ENCODE data around the gene KATNAL1.
A peak's percentile ranks its signal among the peaks of the same experiment; 100 is the strongest.
"Not testable (repeated sequence)": the region's sequence is repeated elsewhere in the genome, so short reads cannot be mapped to it uniquely, and the experiment has no call there.

The KATNAL1 gene

GRCh38 chr13:30268673-30269072, 38.7 kb downstream of the KATNAL1 start:
- Histone ChIP-seq H3K9me3 (replicated peaks in 1 of 11) (peaks cover 10 to 20% (median 15%) of the 10 kb centered on the region in 11 experiments; a peak in 19 of 22 replicates), H3K4me1 (no peaks in the 10 kb centered on the region), H3K27ac (no peak overlapping the region), H3K27me3 (no peaks in the 10 kb centered on the region), H4K20me1 (no peaks in the 10 kb centered on the region), H3K36me3 (peaks cover 7 to 29% (median 15%) of the 10 kb centered on the region in 11 experiments; a peak in 16 of 22 replicates), H3K9ac (no peak overlapping the region), H3K4me3 (no peak overlapping the region), H3K4me2 (no peak overlapping the region)
- no peak for TF ChIP-seq Cebpa-rat (IDR thresholded peaks at IDR 0.05)

GRCh38 chr13:30266756-30267155, 40.6 kb downstream of the KATNAL1 start:
- Histone ChIP-seq H3K9ac (no peak overlapping the region), H3K27me3 (no peaks in the 10 kb centered on the region), H3K4me1 (no peaks in the 10 kb centered on the region), H3K36me3 (peaks cover 7 to 19% (median 15%) of the 10 kb centered on the region in 11 experiments; a peak in 15 of 22 replicates), H3K9me3 (replicated peaks in 1 of 11) (peaks cover 10 to 24% (median 15%) of the 10 kb centered on the region in 11 experiments; a peak in 19 of 22 replicates), H3K27ac (no peak overlapping the region), H3K4me2 (no peak overlapping the region), H4K20me1 (no peaks in the 10 kb centered on the region), H3K4me3 (no peak overlapping the region)
- TF ChIP-seq Cebpa-rat (IDR thresholded peaks at IDR 0.05), result no peak

DNA sequence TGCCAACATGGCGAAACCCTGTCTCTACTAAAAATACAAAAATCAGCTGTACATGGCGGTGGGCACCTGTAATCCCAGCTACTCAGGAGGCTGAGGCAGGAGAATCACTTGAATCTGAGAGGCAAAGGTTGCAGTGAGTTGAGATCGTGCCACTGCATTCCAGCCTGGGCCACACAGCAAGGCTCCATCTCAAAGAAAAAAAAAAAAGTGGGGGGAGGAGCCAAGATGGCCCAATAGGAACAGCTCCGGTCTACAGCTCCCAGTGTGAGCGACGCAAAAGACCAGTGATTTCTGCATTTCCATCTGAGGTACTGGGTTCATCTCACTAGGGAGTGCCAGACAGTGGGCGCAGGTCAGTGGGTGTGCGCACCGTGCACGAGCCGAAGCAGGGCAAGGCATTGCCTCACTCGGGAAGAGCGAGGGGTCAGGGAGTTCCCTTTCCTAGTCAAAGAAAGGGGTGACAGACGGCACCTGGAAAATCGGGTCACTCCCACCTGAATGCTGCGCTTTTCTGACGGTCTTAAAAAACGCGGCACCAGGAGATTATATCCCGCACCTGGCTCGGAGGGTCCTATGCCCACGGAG, 48.1 kb downstream of the KATNAL1 start:
- H3K9me3 ChIP-seq (replicated peaks in 1 of 11), result peaks cover 0 to 11% (median 5%) of the 10 kb centered on the region in 11 experiments; a peak in 10 of 22 replicates
- H3K4me2 ChIP-seq, result peak overlapping the region in 6 of 11 experiments; percentile 1 to 87 (median 29); a peak in 7 of 22 replicates
- H3K27ac ChIP-seq, result 0 out of 22 replicates have a peak overlapping the region, but pooled peaks of 1 of the 11 experiments have one; percentile 5
- H3K9ac ChIP-seq, H3K27me3 ChIP-seq, H4K20me1 ChIP-seq, H3K4me3 ChIP-seq: not testable (repeated sequence)
- peaks cover 0 to 11% (median 0%) of the 10 kb centered on the region in 11 experiments; a peak in 7 of 22 replicates for H3K36me3 ChIP-seq
- peaks cover 11 to 55% (median 35%) of the 10 kb centered on the region in 10 experiments for H3K4me1 ChIP-seq

- peak overlapping the region in 9 of 11 experiments; percentile 29 to 80 (median 62); a peak in 17 of 22 replicates for H3K9ac ChIP-seq
- peaks cover 11 to 58% (median 37%) of the 10 kb centered on the region in 10 experiments for H3K4me1 ChIP-seq
- H3K9me3 ChIP-seq (replicated peaks in 1 of 11), result peaks cover 0 to 7% (median 5%) of the 10 kb centered on the region in 11 experiments; a peak in 10 of 22 replicates
- H3K4me2 ChIP-seq, result peak overlapping the region; percentile 38 to 94 (median 81)
- no peak for TF ChIP-seq Cebpa-rat (IDR thresholded peaks at IDR 0.05)
- H3K36me3 ChIP-seq, result peaks cover 3 to 28% (median 11%) of the 10 kb centered on the region in 11 experiments; a peak in 14 of 22 replicates
- peaks cover 0 to 5% (median 0%) of the 10 kb centered on the region in 11 experiments; a peak in 1 of 22 replicates for H4K20me1 ChIP-seq
- peak overlapping the region in 10 of 11 experiments; percentile 21 to 78 (median 66); a peak in 17 of 22 replicates for H3K27ac ChIP-seq
- peak overlapping the region in 6 of 10 experiments; percentile 27 to 47 (median 34); a peak in 6 of 20 replicates for H3K4me3 ChIP-seq
- no peaks in the 10 kb centered on the region for H3K27me3 ChIP-seq
Observed at GRCh38 chr13:30257468-30258099, 49.8 kb downstream of the KATNAL1 start.

DNA sequence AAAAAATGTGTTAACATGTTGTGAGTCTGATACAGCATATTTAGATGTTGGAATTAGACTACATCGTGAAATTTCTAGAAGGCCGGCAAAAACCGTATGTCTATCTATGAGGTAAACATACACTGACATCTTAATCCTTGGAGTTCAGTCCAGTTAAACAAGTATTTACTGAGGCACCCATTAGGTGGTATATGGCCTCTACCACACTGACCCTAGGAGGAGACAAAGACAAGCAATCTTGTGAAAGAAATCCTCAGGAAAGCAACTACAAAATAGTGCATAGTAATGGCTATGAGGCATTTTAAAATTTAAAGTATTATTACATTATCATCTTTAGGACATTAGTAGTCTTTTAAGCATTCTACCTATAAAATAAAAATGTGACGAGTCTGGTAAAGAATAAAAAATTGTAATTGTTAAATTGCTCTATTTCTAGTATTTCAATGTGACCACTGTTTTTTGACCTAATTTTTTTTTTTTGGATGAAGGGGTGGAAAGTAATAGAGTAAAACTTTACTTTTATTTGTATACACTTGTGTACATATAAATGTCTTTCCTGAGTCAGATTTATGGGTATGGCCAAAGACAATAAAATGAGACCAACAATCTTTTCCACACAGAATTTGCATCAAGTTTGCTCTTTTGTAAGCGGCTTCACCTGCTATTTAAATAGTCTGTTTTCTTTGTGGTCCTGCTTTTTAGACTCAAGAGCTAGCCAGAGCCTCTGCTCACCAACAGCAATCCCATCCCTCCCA, 50.5 kb downstream of the KATNAL1 start:
- H3K4me3 ChIP-seq, result peak overlapping the region in 6 of 10 experiments; percentile 27 to 47 (median 34); a peak in 6 of 20 replicates
- peak overlapping the region; percentile 38 to 94 (median 81) for H3K4me2 ChIP-seq
- H3K9ac ChIP-seq, result peak overlapping the region in 9 of 11 experiments; percentile 29 to 80 (median 62); a peak in 17 of 22 replicates
- H4K20me1 ChIP-seq, result peaks cover 0 to 5% (median 0%) of the 10 kb centered on the region in 11 experiments; a peak in 1 of 22 replicates
- no peak for TF ChIP-seq Cebpa-rat (IDR thresholded peaks at IDR 0.05)
- H3K36me3 ChIP-seq, result peaks cover 3 to 28% (median 11%) of the 10 kb centered on the region in 11 experiments; a peak in 14 of 22 replicates
- peak overlapping the region in 10 of 11 experiments; percentile 21 to 78 (median 66); a peak in 17 of 22 replicates for H3K27ac ChIP-seq
- H3K27me3 ChIP-seq, result no peaks in the 10 kb centered on the region
- H3K9me3 ChIP-seq (replicated peaks in 1 of 11), result peaks cover 0 to 7% (median 5%) of the 10 kb centered on the region in 11 experiments; a peak in 10 of 22 replicates
- peaks cover 11 to 65% (median 40%) of the 10 kb centered on the region in 10 experiments for H3K4me1 ChIP-seq

DNA sequence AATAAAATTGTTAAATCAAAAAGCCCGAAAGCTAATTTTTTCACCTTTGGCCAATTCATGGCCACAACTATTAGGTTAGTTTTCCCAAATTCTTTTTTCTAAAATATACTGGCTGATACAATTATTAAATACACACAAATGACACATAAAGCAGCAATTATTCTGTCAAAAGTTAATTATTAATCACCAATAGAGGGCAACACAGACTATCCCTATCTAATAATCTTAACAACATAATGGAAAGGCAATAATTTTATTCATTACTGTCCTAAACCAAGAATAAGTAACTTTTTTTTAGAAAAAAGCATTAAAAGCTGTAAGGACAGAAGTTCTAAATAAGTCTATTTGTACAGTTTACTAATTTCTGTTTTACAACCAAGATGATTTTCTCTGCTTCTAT, 51.7 kb downstream of the KATNAL1 start:
- Histone ChIP-seq H3K27ac (peak overlapping the region in 1 of 11 experiments; percentile 75; a peak in 1 of 22 replicates), H3K4me1 (peaks cover 11 to 66% (median 40%) of the 10 kb centered on the region in 10 experiments), H3K27me3 (no peaks in the 10 kb centered on the region), H3K9ac (no peak overlapping the region), H3K4me3 (no peak overlapping the region), H4K20me1 (peaks cover 0 to 5% (median 0%) of the 10 kb centered on the region in 11 experiments; a peak in 1 of 22 replicates), H3K9me3 (replicated peaks in 1 of 11) (peaks cover 0 to 15% (median 12%) of the 10 kb centered on the region in 11 experiments; a peak in 12 of 22 replicates), H3K36me3 (peaks cover 3 to 37% (median 18%) of the 10 kb centered on the region in 11 experiments; a peak in 16 of 22 replicates), H3K4me2 (peak overlapping the region in 2 of 11 experiments; percentile 81 to 86; a peak in 4 of 22 replicates)
- no peak for TF ChIP-seq Cebpa-rat (IDR thresholded peaks at IDR 0.05)

DNA sequence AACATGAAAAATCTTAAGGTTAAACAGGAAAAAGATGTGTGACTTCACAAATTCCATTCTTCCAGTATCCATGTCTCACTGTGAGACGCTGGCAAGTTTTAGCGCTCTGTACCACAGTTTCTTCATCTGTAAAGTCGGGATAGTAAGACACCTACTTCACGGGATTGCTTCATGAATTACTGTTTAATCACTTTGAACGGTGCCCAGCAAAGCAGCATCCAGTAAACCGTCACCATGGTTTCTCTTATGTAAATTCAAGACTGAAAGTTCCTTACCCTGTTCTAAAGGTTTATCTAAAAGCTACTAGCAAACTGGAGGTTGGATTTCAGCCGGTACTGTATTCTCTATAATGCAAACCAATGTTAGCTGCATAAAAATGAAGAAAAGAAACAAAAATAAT, 53.5 kb downstream of the KATNAL1 start:
- H3K27ac ChIP-seq, result no peak overlapping the region
- H3K36me3 ChIP-seq, result peaks cover 10 to 55% (median 30%) of the 10 kb centered on the region in 11 experiments; a peak in 19 of 22 replicates
- H4K20me1 ChIP-seq, result peaks cover 0 to 5% (median 0%) of the 10 kb centered on the region in 11 experiments; a peak in 1 of 22 replicates
- no peaks in the 10 kb centered on the region for H3K27me3 ChIP-seq
- no peak overlapping the region for H3K9ac ChIP-seq
- H3K4me1 ChIP-seq, result peaks cover 11 to 53% (median 33%) of the 10 kb centered on the region in 10 experiments
- H3K4me3 ChIP-seq, result no peak overlapping the region
- no peak overlapping the region for H3K4me2 ChIP-seq
- peaks cover 13 to 26% (median 23%) of the 10 kb centered on the region in 11 experiments for H3K9me3 ChIP-seq (replicated peaks in 1 of 11)
- TF ChIP-seq Cebpa-rat (IDR thresholded peaks at IDR 0.05), result no peak

GRCh38 chr13:30247406-30247805, 59.9 kb downstream of the KATNAL1 start:
- Histone ChIP-seq H3K4me1 (peaks cover 0 to 12% (median 3%) of the 10 kb centered on the region in 10 experiments; a peak in 7 of 20 replicates), H3K9me3 (replicated peaks in 1 of 11) (peaks cover 40 to 65% (median 45%) of the 10 kb centered on the region in 11 experiments), H3K4me2 (no peak overlapping the region), H4K20me1 (no peaks in the 10 kb centered on the region), H3K27ac (no peak overlapping the region), H3K9ac (no peak overlapping the region), H3K4me3 (no peak overlapping the region), H3K27me3 (no peaks in the 10 kb centered on the region), H3K36me3 (peaks cover 4 to 43% (median 29%) of the 10 kb centered on the region in 11 experiments; a peak in 19 of 22 replicates)
- TF ChIP-seq Cebpa-rat (IDR thresholded peaks at IDR 0.05), result no peak
